ENCODE data around the gene NKG7.

GRCh38 chr19:51391073-51391611 lies 18.7 kb upstream of the NKG7 start:
- no peak for TF ChIP-seq EZH2 (IDR thresholded peaks at IDR 0.05; ENCODE audit: low read depth, unreplicated experiment)
- no peak for TF ChIP-seq EZH2phosphoT487 (IDR thresholded peaks at IDR 0.05; ENCODE audit: unreplicated experiment)
